ENCODE results near the gene DLST.

DLST gene

GRCh38 chr14:74893614-74894091, 11.9 kb downstream of the DLST start:
- peaks cover 58 to 96% (median 86%) of the 10 kb centered on the region in 5 donors for H3K36me3 ChIP-seq (ENCODE audit: control insufficient read depth in 5 of 5, insufficient read depth in 5 of 5, low read length in 5 of 5)
- H3K9me3 ChIP-seq (ENCODE audit: control insufficient read depth in 5 of 5, low read length in 5 of 5): no peaks in the 10 kb centered on the region
- H3K27ac ChIP-seq (ENCODE audit: low read depth, low read length): no peak overlapping the region
- no peak overlapping the region for H3K9ac ChIP-seq (ENCODE audit: low read length in 5 of 5)
- peaks cover 0 to 22% (median 3%) of the 10 kb centered on the region in 5 donors for H3K4me1 ChIP-seq (ENCODE audit: control insufficient read depth in 5 of 5, insufficient read depth in 5 of 5, low read length in 5 of 5)
- H3K27me3 ChIP-seq (ENCODE audit: control insufficient read depth in 5 of 5, insufficient read depth in 4 of 5, low read length in 5 of 5): no peaks in the 10 kb centered on the region
- H3K4me3 ChIP-seq (ENCODE audit: low read depth in 1 of 5, low read length in 5 of 5): no peak overlapping the region

GRCh38 chr14:74896400-74896799, 14.7 kb downstream of the DLST start:
- Histone ChIP-seq H3K27ac (ENCODE audit: low read depth, low read length) (no peak overlapping the region), H3K9me3 (ENCODE audit: control insufficient read depth in 5 of 5, low read length in 5 of 5) (no peaks in the 10 kb centered on the region)

GRCh38 chr14:74897642-74898041, 15.9 kb downstream of the DLST start:
- no peak overlapping the region for H3K4me3 ChIP-seq (ENCODE audit: low read depth in 1 of 5, low read length in 5 of 5)
- no peaks in the 10 kb centered on the region for H3K27me3 ChIP-seq (ENCODE audit: control insufficient read depth in 5 of 5, insufficient read depth in 4 of 5, low read length in 5 of 5)
- no peak overlapping the region for H3K9ac ChIP-seq (ENCODE audit: low read length in 5 of 5)
- H3K27ac ChIP-seq (ENCODE audit: low read depth, low read length): no peak overlapping the region
- peaks cover 64 to 100% (median 98%) of the 10 kb centered on the region in 5 donors for H3K36me3 ChIP-seq (ENCODE audit: control insufficient read depth in 5 of 5, insufficient read depth in 5 of 5, low read length in 5 of 5)
- H3K4me1 ChIP-seq (ENCODE audit: control insufficient read depth in 5 of 5, insufficient read depth in 5 of 5, low read length in 5 of 5): peaks cover 0 to 14% (median 0%) of the 10 kb centered on the region in 5 donors
- H3K9me3 ChIP-seq (ENCODE audit: control insufficient read depth in 5 of 5, low read length in 5 of 5): no peaks in the 10 kb centered on the region

More at GRCh38 chr14:74896400-74896799, 14.7 kb downstream of the DLST start:
- Histone ChIP-seq H3K4me3 (ENCODE audit: low read depth in 1 of 5, low read length in 5 of 5) (no peak overlapping the region), H3K4me1 (ENCODE audit: control insufficient read depth in 5 of 5, insufficient read depth in 5 of 5, low read length in 5 of 5) (peaks cover 0 to 18% (median 3%) of the 10 kb centered on the region in 5 donors), H3K27me3 (ENCODE audit: control insufficient read depth in 5 of 5, insufficient read depth in 4 of 5, low read length in 5 of 5) (no peaks in the 10 kb centered on the region), H3K36me3 (ENCODE audit: control insufficient read depth in 5 of 5, insufficient read depth in 5 of 5, low read length in 5 of 5) (peaks cover 67 to 100% (median 94%) of the 10 kb centered on the region in 5 donors), H3K9ac (ENCODE audit: low read length in 5 of 5) (no peak overlapping the region)

GRCh38 chr14:74898083-74898482, 16.4 kb downstream of the DLST start:
- Histone ChIP-seq H3K4me1 (ENCODE audit: control insufficient read depth in 5 of 5, insufficient read depth in 5 of 5, low read length in 5 of 5) (peaks cover 0 to 10% (median 0%) of the 10 kb centered on the region in 5 donors), H3K9ac (ENCODE audit: low read length in 5 of 5) (no peak overlapping the region), H3K36me3 (ENCODE audit: control insufficient read depth in 5 of 5, insufficient read depth in 5 of 5, low read length in 5 of 5) (peaks cover 62 to 100% (median 98%) of the 10 kb centered on the region in 5 donors)

GRCh38 chr14:74898694-74899093, 17.0 kb downstream of the DLST start:
- H3K4me3 ChIP-seq (ENCODE audit: low read depth in 1 of 5, low read length in 5 of 5): no peak overlapping the region
- no peaks in the 10 kb centered on the region for H3K9me3 ChIP-seq (ENCODE audit: control insufficient read depth in 5 of 5, low read length in 5 of 5)
- H3K4me1 ChIP-seq (ENCODE audit: control insufficient read depth in 5 of 5, insufficient read depth in 5 of 5, low read length in 5 of 5): peaks cover 0 to 4% (median 0%) of the 10 kb centered on the region in 5 donors
- H3K9ac ChIP-seq (ENCODE audit: low read length in 5 of 5): no peak overlapping the region
- H3K27ac ChIP-seq (ENCODE audit: low read depth, low read length): no peak overlapping the region
- peaks cover 58 to 98% (median 95%) of the 10 kb centered on the region in 5 donors for H3K36me3 ChIP-seq (ENCODE audit: control insufficient read depth in 5 of 5, insufficient read depth in 5 of 5, low read length in 5 of 5)
- H3K27me3 ChIP-seq (ENCODE audit: control insufficient read depth in 5 of 5, insufficient read depth in 4 of 5, low read length in 5 of 5): no peaks in the 10 kb centered on the region

More at GRCh38 chr14:74898083-74898482, 16.4 kb downstream of the DLST start:
- Histone ChIP-seq H3K4me3 (ENCODE audit: low read depth in 1 of 5, low read length in 5 of 5) (no peak overlapping the region), H3K27me3 (ENCODE audit: control insufficient read depth in 5 of 5, insufficient read depth in 4 of 5, low read length in 5 of 5) (no peaks in the 10 kb centered on the region), H3K9me3 (ENCODE audit: control insufficient read depth in 5 of 5, low read length in 5 of 5) (no peaks in the 10 kb centered on the region), H3K27ac (ENCODE audit: low read depth, low read length) (no peak overlapping the region)

- Histone ChIP-seq H3K27me3 (ENCODE audit: control insufficient read depth in 5 of 5, insufficient read depth in 4 of 5, low read length in 5 of 5) (no peaks in the 10 kb centered on the region), H3K4me3 (ENCODE audit: low read depth in 1 of 5, low read length in 5 of 5) (no peak overlapping the region), H3K9ac (ENCODE audit: low read length in 5 of 5) (no peak overlapping the region), H3K9me3 (ENCODE audit: control insufficient read depth in 5 of 5, low read length in 5 of 5) (no peaks in the 10 kb centered on the region), H3K36me3 (ENCODE audit: control insufficient read depth in 5 of 5, insufficient read depth in 5 of 5, low read length in 5 of 5) (peaks cover 34 to 67% (median 59%) of the 10 kb centered on the region in 5 donors), H3K27ac (ENCODE audit: low read depth, low read length) (no peak overlapping the region), H3K4me1 (ENCODE audit: control insufficient read depth in 5 of 5, insufficient read depth in 5 of 5, low read length in 5 of 5) (peaks cover 3 to 28% (median 23%) of the 10 kb centered on the region in 5 donors)
These were observed 21.4 kb downstream of the DLST start for GRCh38 chr14:74902941-74903705.

GRCh38 chr14:74904635-74905503, 23.2 kb downstream of the DLST start:
- no peak overlapping the region for H3K4me3 ChIP-seq (ENCODE audit: low read depth in 1 of 5, low read length in 5 of 5)
- peak overlapping the region; percentile 21 for H3K27ac ChIP-seq (ENCODE audit: low read depth, low read length)
- no peaks in the 10 kb centered on the region for H3K9me3 ChIP-seq (ENCODE audit: control insufficient read depth in 5 of 5, low read length in 5 of 5)
- H3K36me3 ChIP-seq (ENCODE audit: control insufficient read depth in 5 of 5, insufficient read depth in 5 of 5, low read length in 5 of 5): peaks cover 23 to 49% (median 42%) of the 10 kb centered on the region in 5 donors
- no peaks in the 10 kb centered on the region for H3K27me3 ChIP-seq (ENCODE audit: control insufficient read depth in 5 of 5, insufficient read depth in 4 of 5, low read length in 5 of 5)
- peaks cover 3 to 31% (median 26%) of the 10 kb centered on the region in 5 donors for H3K4me1 ChIP-seq (ENCODE audit: control insufficient read depth in 5 of 5, insufficient read depth in 5 of 5, low read length in 5 of 5)
- H3K9ac ChIP-seq (ENCODE audit: low read length in 5 of 5): no peak overlapping the region

GRCh38 chr14:74905595-74906142, 24.0 kb downstream of the DLST start:
- H3K36me3 ChIP-seq (ENCODE audit: control insufficient read depth in 5 of 5, insufficient read depth in 5 of 5, low read length in 5 of 5): peaks cover 17 to 41% (median 34%) of the 10 kb centered on the region in 5 donors
- peak overlapping the region; percentile 21 for H3K27ac ChIP-seq (ENCODE audit: low read depth, low read length)
- H3K4me3 ChIP-seq (ENCODE audit: low read depth in 1 of 5, low read length in 5 of 5): no peak overlapping the region
- no peaks in the 10 kb centered on the region for H3K9me3 ChIP-seq (ENCODE audit: control insufficient read depth in 5 of 5, low read length in 5 of 5)
- peak overlapping the region in 1 of 5 donors; percentile 40 for H3K9ac ChIP-seq (ENCODE audit: low read length in 5 of 5)
- no peaks in the 10 kb centered on the region for H3K27me3 ChIP-seq (ENCODE audit: control insufficient read depth in 5 of 5, insufficient read depth in 4 of 5, low read length in 5 of 5)
- peaks cover 3 to 31% (median 29%) of the 10 kb centered on the region in 5 donors for H3K4me1 ChIP-seq (ENCODE audit: control insufficient read depth in 5 of 5, insufficient read depth in 5 of 5, low read length in 5 of 5)

GRCh38 chr14:74906925-74907521, 25.3 kb downstream of the DLST start:
- no peaks in the 10 kb centered on the region for H3K27me3 ChIP-seq (ENCODE audit: control insufficient read depth in 5 of 5, insufficient read depth in 4 of 5, low read length in 5 of 5)
- H3K4me3 ChIP-seq (ENCODE audit: low read depth in 1 of 5, low read length in 5 of 5): no peak overlapping the region
- H3K4me1 ChIP-seq (ENCODE audit: control insufficient read depth in 5 of 5, insufficient read depth in 5 of 5, low read length in 5 of 5): peaks cover 3 to 31% (median 30%) of the 10 kb centered on the region in 5 donors
- peaks cover 6 to 28% (median 20%) of the 10 kb centered on the region in 5 donors for H3K36me3 ChIP-seq (ENCODE audit: control insufficient read depth in 5 of 5, insufficient read depth in 5 of 5, low read length in 5 of 5)
- peak overlapping the region in 1 of 5 donors; percentile 11 for H3K9ac ChIP-seq (ENCODE audit: low read length in 5 of 5)
- H3K27ac ChIP-seq (ENCODE audit: low read depth, low read length): no peak overlapping the region
- H3K9me3 ChIP-seq (ENCODE audit: control insufficient read depth in 5 of 5, low read length in 5 of 5): no peaks in the 10 kb centered on the region

Data from subcutaneous abdominal adipose tissue (tissue), 5 donors.